Measurements from ENCODE around the gene GIPC3.

GIPC3 gene

GRCh38 chr19:3544742-3545668 is 40.3 kb upstream of the GIPC3 start:
- H3K4me3 ChIP-seq (ENCODE audit: low read length), result no peak overlapping the region
- no peaks in the 10 kb centered on the region for H3K9me3 ChIP-seq (ENCODE audit: low read length)
- H2AFZ ChIP-seq (ENCODE audit: low read depth, low read length), result no peak overlapping the region
- peaks cover 2% of the 10 kb centered on the region for H3K4me1 ChIP-seq (ENCODE audit: insufficient read depth, low read length)
- H3K27me3 ChIP-seq (ENCODE audit: insufficient read depth, low read length), result no peaks in the 10 kb centered on the region
- peaks cover 7% of the 10 kb centered on the region for H3K36me3 ChIP-seq (ENCODE audit: insufficient read depth, low read length)

DNA sequence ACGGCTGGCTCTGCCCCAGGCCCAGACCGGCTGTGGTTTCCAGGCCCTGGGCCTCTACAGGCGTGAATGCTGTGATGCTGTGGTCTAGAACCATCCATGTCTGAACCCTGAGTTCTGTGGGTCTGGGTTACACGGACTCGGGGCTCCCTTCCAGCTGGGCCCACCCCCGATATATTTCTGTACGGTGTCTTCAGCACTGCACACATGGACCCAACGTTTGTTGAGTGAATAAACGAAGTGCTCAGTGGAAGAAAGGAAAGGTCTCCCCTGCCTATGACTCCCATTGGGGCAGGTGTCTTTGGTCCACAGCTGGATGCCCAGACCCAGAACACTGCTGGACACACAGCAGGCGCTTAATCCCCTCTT is 39.6 kb upstream of the GIPC3 start:
- no peak overlapping the region for H2AFZ ChIP-seq (ENCODE audit: low read depth, low read length)
- peaks cover 7% of the 10 kb centered on the region for H3K36me3 ChIP-seq (ENCODE audit: insufficient read depth, low read length)
- peaks cover 2% of the 10 kb centered on the region for H3K4me1 ChIP-seq (ENCODE audit: insufficient read depth, low read length)
- H3K9me3 ChIP-seq (ENCODE audit: low read length), result no peaks in the 10 kb centered on the region
- H3K27me3 ChIP-seq (ENCODE audit: insufficient read depth, low read length), result no peaks in the 10 kb centered on the region
- no peak overlapping the region for H3K4me3 ChIP-seq (ENCODE audit: low read length)

DNA sequence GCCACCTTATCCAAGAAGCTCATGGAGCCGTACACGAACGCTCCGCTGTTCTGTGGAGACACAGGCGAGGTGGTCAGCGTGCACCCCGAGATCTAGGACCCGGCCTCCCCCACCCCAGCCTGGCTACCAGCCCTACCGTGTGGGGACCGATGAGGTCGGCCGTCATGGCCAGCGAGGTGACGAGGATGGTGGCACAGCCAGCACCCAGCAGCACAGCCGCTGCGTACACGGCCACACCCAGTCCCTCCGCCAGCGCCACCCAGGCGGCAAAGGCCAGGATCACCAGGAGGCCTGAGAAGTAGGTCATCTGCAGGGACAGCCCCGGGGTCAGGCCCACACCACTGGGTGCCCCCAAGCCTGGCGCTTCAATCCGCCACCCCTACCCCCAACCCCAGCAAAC is 39.2 kb upstream of the GIPC3 start:
- Histone ChIP-seq H3K9me3 (ENCODE audit: low read length) (no peaks in the 10 kb centered on the region), H3K36me3 (ENCODE audit: insufficient read depth, low read length) (peaks cover 7% of the 10 kb centered on the region), H3K27me3 (ENCODE audit: insufficient read depth, low read length) (no peaks in the 10 kb centered on the region), H2AFZ (ENCODE audit: low read depth, low read length) (no peak overlapping the region), H3K4me3 (ENCODE audit: low read length) (no peak overlapping the region), H3K4me1 (ENCODE audit: insufficient read depth, low read length) (peaks cover 2% of the 10 kb centered on the region)

DNA sequence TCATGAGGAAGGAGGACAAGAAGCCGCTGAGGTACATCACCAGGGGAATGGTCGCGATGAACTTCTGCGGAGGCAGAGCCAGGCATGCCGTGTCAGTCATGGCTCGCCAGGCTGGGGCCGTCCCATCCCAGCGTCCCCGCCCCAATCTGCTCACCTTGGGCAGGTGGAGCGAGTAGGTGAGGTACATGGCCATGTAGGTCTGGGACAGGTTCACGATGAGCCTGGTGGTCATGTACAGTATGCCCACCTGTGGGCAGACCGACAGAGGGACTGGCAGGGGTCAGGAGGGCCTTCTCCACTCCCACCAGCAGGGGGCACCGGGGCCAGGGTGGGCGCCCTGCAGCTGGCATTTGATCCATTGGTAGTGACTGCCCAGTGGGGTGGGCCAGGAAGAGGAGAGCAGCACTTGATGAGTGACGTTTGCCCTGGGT is 38.0 kb upstream of the GIPC3 start:
- H2AFZ ChIP-seq (ENCODE audit: low read depth, low read length), result no peak overlapping the region
- H3K36me3 ChIP-seq (ENCODE audit: insufficient read depth, low read length), result peaks cover 7% of the 10 kb centered on the region
- H3K4me1 ChIP-seq (ENCODE audit: insufficient read depth, low read length), result peaks cover 2% of the 10 kb centered on the region
- no peak overlapping the region for H3K4me3 ChIP-seq (ENCODE audit: low read length)
- no peaks in the 10 kb centered on the region for H3K9me3 ChIP-seq (ENCODE audit: low read length)
- no peaks in the 10 kb centered on the region for H3K27me3 ChIP-seq (ENCODE audit: insufficient read depth, low read length)

- Histone ChIP-seq H3K9me3 (ENCODE audit: low read length) (no peaks in the 10 kb centered on the region), H3K36me3 (ENCODE audit: insufficient read depth, low read length) (peaks cover 7% of the 10 kb centered on the region), H3K4me3 (ENCODE audit: low read length) (no peak overlapping the region), H2AFZ (ENCODE audit: low read depth, low read length) (no peak overlapping the region), H3K4me1 (ENCODE audit: insufficient read depth, low read length) (peaks cover 2% of the 10 kb centered on the region), H3K27me3 (ENCODE audit: insufficient read depth, low read length) (no peaks in the 10 kb centered on the region)
Measured at GRCh38 chr19:3547767-3548282, 37.5 kb upstream of the GIPC3 start.

DNA sequence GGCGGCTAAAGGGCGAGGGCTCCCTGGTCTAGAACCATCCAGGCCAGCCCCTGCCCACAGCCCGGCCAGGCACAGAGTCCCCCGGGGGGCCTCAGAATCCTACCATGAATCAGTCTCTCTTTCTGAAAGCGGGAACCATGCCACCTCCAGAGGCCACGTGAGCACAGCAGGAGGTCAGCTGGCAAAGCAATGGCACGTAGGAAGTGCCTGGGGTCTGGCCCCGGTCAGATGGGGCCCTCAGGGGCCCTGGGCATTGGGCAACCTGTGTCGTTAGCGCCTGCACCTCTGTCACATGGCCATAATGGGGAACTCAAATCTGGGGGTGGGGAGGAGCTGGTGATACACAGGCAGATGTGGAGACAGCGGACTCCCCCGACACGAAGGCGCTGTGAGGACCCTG is 36.7 kb upstream of the GIPC3 start:
- Histone ChIP-seq H3K27me3 (ENCODE audit: insufficient read depth, low read length) (no peaks in the 10 kb centered on the region), H3K4me1 (ENCODE audit: insufficient read depth, low read length) (peaks cover 2% of the 10 kb centered on the region), H3K4me3 (ENCODE audit: low read length) (no peak overlapping the region), H3K36me3 (ENCODE audit: insufficient read depth, low read length) (peaks cover 7% of the 10 kb centered on the region), H3K9me3 (ENCODE audit: low read length) (no peaks in the 10 kb centered on the region), H2AFZ (ENCODE audit: low read depth, low read length) (no peak overlapping the region)

GRCh38 chr19:3549816-3550215 is 35.5 kb upstream of the GIPC3 start:
- H2AFZ ChIP-seq (ENCODE audit: low read depth, low read length), result no peak overlapping the region
- peaks cover 7% of the 10 kb centered on the region for H3K36me3 ChIP-seq (ENCODE audit: insufficient read depth, low read length)
- no peak overlapping the region for H3K4me3 ChIP-seq (ENCODE audit: low read length)
- no peaks in the 10 kb centered on the region for H3K27me3 ChIP-seq (ENCODE audit: insufficient read depth, low read length)
- no peaks in the 10 kb centered on the region for H3K4me1 ChIP-seq (ENCODE audit: insufficient read depth, low read length)
- H3K9me3 ChIP-seq (ENCODE audit: low read length), result no peaks in the 10 kb centered on the region

DNA sequence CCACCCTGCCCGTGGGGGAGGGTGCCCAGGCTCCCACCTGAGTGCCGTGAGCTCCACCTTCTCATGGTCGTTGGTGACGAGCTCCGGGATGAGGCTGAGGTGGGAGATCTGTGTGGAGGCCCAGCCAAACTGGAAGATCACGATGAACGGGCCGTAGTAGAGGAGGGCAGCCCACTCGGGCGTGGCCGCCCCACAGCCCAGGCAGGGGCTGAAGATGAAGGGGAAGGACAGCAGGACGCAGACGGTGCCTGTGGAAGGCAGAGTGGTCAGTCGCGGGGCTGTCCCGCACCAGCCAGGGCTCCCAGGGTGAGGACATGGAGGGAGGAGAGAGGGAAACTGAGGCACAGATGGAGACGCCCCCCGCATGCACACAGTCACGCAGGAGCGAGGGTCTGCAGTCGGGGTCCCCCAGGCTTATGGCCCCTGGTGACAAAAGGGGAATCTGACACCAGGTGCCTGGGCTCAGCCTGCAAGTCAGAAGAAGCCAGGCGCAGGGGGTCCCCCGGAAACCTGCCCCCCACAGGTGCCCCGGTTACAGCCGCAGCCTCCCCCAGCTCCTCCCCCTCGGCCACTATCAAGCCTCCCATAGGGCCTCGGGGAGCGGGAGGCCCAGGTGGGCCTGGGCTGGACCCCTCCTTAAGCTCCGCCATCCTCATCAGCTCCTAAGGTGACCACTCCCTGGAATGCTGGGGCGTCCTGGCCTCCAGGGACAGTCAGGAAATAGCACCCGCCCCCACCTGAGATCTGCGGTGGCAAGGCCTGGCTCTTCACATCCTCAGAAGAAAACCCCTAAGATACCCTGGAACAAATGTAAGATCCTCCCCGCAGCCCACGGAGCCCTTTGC is 34.1 kb upstream of the GIPC3 start:
- Histone ChIP-seq H3K4me1 (ENCODE audit: insufficient read depth, low read length) (peaks cover 4% of the 10 kb centered on the region), H2AFZ (ENCODE audit: low read depth, low read length) (no peak overlapping the region), H3K9me3 (ENCODE audit: low read length) (no peaks in the 10 kb centered on the region), H3K4me3 (ENCODE audit: low read length) (no peak overlapping the region), H3K27me3 (ENCODE audit: insufficient read depth, low read length) (no peaks in the 10 kb centered on the region), H3K36me3 (ENCODE audit: insufficient read depth, low read length) (peaks cover 7% of the 10 kb centered on the region)

GRCh38 chr19:3551792-3552095 is 33.5 kb upstream of the GIPC3 start:
- Histone ChIP-seq H3K4me3 (ENCODE audit: low read length) (no peak overlapping the region), H2AFZ (ENCODE audit: low read depth, low read length) (no peak overlapping the region), H3K4me1 (ENCODE audit: insufficient read depth, low read length) (peaks cover 9% of the 10 kb centered on the region), H3K36me3 (ENCODE audit: insufficient read depth, low read length) (peaks cover 7% of the 10 kb centered on the region), H3K27me3 (ENCODE audit: insufficient read depth, low read length) (no peaks in the 10 kb centered on the region), H3K9me3 (ENCODE audit: low read length) (no peaks in the 10 kb centered on the region)

- H2AFZ ChIP-seq (ENCODE audit: low read depth, low read length), result no peak overlapping the region
- H3K4me1 ChIP-seq (ENCODE audit: insufficient read depth, low read length), result peaks cover 14% of the 10 kb centered on the region
- H3K4me3 ChIP-seq (ENCODE audit: low read length), result no peak overlapping the region
- no peaks in the 10 kb centered on the region for H3K27me3 ChIP-seq (ENCODE audit: insufficient read depth, low read length)
- H3K36me3 ChIP-seq (ENCODE audit: insufficient read depth, low read length), result no peaks in the 10 kb centered on the region
- no peaks in the 10 kb centered on the region for H3K9me3 ChIP-seq (ENCODE audit: low read length)
Measured at GRCh38 chr19:3554254-3555083, 30.8 kb upstream of the GIPC3 start.

DNA sequence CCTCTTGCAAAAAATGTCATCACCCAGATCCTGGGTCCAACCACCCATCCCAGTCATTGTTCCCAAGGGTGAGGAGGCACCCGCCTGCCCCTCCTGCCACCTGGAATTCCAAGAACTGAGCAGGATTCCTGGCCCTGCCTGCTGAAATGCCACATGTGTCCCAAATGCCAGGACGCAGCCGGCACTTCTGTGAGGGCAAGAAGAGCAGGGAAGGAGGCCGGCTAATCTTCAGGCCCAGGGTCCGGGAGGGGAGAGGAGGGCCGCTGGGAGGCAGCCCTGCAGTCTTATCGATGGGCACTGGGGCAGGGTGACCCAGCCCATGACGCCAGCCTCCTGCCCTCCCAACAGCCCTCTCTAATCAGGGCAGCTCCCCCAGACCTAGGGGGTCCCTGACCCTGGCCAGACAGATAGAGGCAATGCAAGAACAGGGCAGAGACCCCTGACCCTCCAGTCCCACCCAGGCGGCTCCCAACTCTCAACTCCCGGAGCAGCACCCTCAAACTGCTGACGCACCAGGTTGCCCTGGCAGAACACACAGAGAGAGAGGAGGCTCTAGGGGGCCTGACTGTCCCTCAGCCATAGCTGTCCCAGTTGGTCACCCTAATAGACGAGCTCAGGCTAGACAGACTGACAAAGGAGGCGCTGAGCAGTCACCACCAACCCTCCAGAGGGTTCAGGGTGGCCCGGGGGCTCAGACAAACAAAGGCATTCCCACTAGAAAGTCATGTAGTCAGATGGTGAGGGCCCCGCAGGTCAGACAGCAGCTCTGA is 29.4 kb upstream of the GIPC3 start:
- Histone ChIP-seq H3K36me3 (ENCODE audit: insufficient read depth, low read length) (no peaks in the 10 kb centered on the region), H3K4me1 (ENCODE audit: insufficient read depth, low read length) (peaks cover 14% of the 10 kb centered on the region), H2AFZ (ENCODE audit: low read depth, low read length) (no peak overlapping the region), H3K27me3 (ENCODE audit: insufficient read depth, low read length) (no peaks in the 10 kb centered on the region), H3K9me3 (ENCODE audit: low read length) (no peaks in the 10 kb centered on the region), H3K4me3 (ENCODE audit: low read length) (peak overlapping the region; percentile 62)

GRCh38 chr19:3556423-3556977 is 28.8 kb upstream of the GIPC3 start:
- Histone ChIP-seq H3K36me3 (ENCODE audit: insufficient read depth, low read length) (no peaks in the 10 kb centered on the region), H2AFZ (ENCODE audit: low read depth, low read length) (no peak overlapping the region), H3K9me3 (ENCODE audit: low read length) (no peaks in the 10 kb centered on the region), H3K27me3 (ENCODE audit: insufficient read depth, low read length) (no peaks in the 10 kb centered on the region), H3K4me3 (ENCODE audit: low read length) (peak overlapping the region; percentile 62), H3K4me1 (ENCODE audit: insufficient read depth, low read length) (peaks cover 14% of the 10 kb centered on the region)

Measured in neuron (in vitro differentiated cells).